Neural cell (in vitro differentiated cells): Measurements from ENCODE around the gene TTC9B. TPM values are rescaled to one million over a fixed set of nuclear protein-coding genes. Genes with fewer than 3 reads are reported as not detected.

ENCODE experiments used
- H2AFZ ChIP-seq: fragments of 200-600, 300-800 bp; sonication (generic), shearing (Covaris generic); 2 replicates; pipeline ENCODE4 v1.6.0; 2014; ENCODE audit warnings: low read depth, mild to moderate bottlenecking, antibody characterized with exemption, low read length, moderate library complexity
- H3F3A ChIP-seq: fragments of 200-600 bp; shearing (Covaris generic); 2 replicates; pipeline ENCODE4 v1.6.1; 2016; ENCODE audit warnings: mild to moderate bottlenecking, moderate library complexity, mixed read lengths, antibody characterized with exemption, low read length; ENCODE audit not compliant: insufficient read depth, poor library complexity, severe bottlenecking
- H3K27ac ChIP-seq: fragments of 200-600, 300-800 bp; sonication (generic), shearing (Covaris generic); 2 replicates; pipeline ENCODE4 v1.5.1; 2014; ENCODE audit warnings: mild to moderate bottlenecking, low read length, moderate library complexity
- H3K27me3 ChIP-seq: fragments of 300-800, 200-600 bp; sonication (generic), shearing (Covaris generic); 2 replicates; pipeline ENCODE4 v1.6.0; 2014; ENCODE audit warnings: mild to moderate bottlenecking, low read depth, low read length, moderate library complexity; ENCODE audit not compliant: insufficient read depth
- H3K36me3 ChIP-seq: fragments of 300-800, 200-600 bp; sonication (generic), shearing (Covaris generic); 2 replicates; pipeline ENCODE4 v1.5.1; 2014; ENCODE audit warnings: mild to moderate bottlenecking, antibody characterized with exemption, low read length, moderate library complexity; ENCODE audit not compliant: insufficient read depth
- H3K4me2 ChIP-seq: fragments of 300-800, 200-600 bp; sonication (generic), shearing (Covaris generic); 2 replicates; pipeline ENCODE4 v1.6.0; 2014; ENCODE audit warnings: mild to moderate bottlenecking, low read length
- H3K4me3 ChIP-seq: fragments of 300-800, 200-600 bp; sonication (generic), shearing (Covaris generic); 2 replicates; pipeline ENCODE4 v1.5.1; 2014; ENCODE audit warnings: mild to moderate bottlenecking, low read length, moderate library complexity
- H3K79me2 ChIP-seq: fragments of 200-600 bp; shearing (Covaris generic); replicated peaks from 2 replicates; pipeline ENCODE4 v1.6.0; 2014; ENCODE audit warnings: mild to moderate bottlenecking, low read length, moderate library complexity; ENCODE audit not compliant: insufficient read depth
- H3K9ac ChIP-seq: fragments of 300-800, 200-600 bp; sonication (generic), shearing (Covaris generic); 2 replicates; pipeline ENCODE4 v1.6.1; 2016; ENCODE audit warnings: mild to moderate bottlenecking, low read length, mixed read lengths
- H3K9me2 ChIP-seq: fragments of 200-600 bp; shearing (Covaris generic); 2 replicates; pipeline ENCODE4 v1.6.1; 2016; ENCODE audit warnings: mild to moderate bottlenecking, low read length, mixed read lengths; ENCODE audit not compliant: insufficient read depth
- H3K9me3 ChIP-seq: fragments of 200-600, 300-800 bp; sonication (generic), shearing (Covaris generic); 2 replicates; pipeline ENCODE4 v1.6.1; 2016; ENCODE audit warnings: mild to moderate bottlenecking, mixed run types, low read length, moderate library complexity, mixed read lengths
- H4K20me1 ChIP-seq: fragments of 200-600 bp; shearing (Covaris generic); 2 replicates; pipeline ENCODE4 v1.6.1; 2016; ENCODE audit warnings: mild to moderate bottlenecking, mixed run types; ENCODE audit not compliant: insufficient read depth
- EP300 ChIP-seq: fragments of 450-650 bp; conservative IDR thresholded peaks from 2 replicates; pipeline ENCODE4 v1.6.1; 2014; ENCODE audit warnings: antibody characterized with exemption, mild to moderate bottlenecking, moderate library complexity; ENCODE audit not compliant: poor library complexity, severe bottlenecking
- EZH2 ChIP-seq: fragments of 200-600, 300-800 bp; shearing (Covaris generic), sonication (generic); IDR thresholded peaks from 2 replicates; pipeline ENCODE4 v1.6.1; 2014; ENCODE audit warnings: antibody characterized with exemption, low read length, borderline replicate concordance, mild to moderate bottlenecking; ENCODE audit not compliant: insufficient read depth, poor library complexity, severe bottlenecking
- MXI1 ChIP-seq: fragments of 450-650 bp; conservative IDR thresholded peaks from 2 replicates; pipeline ENCODE4 v1.6.1; 2014; ENCODE audit warnings: antibody characterized with exemption, mild to moderate bottlenecking; ENCODE audit not compliant: poor library complexity, severe bottlenecking
- POLR2AphosphoS5 ChIP-seq: IDR thresholded peaks from 2 replicates; pipeline ENCODE4 v1.6.1; 2012
- RAD21 ChIP-seq: fragments of 450-650 bp; conservative IDR thresholded peaks from 2 replicates; pipeline ENCODE4 v1.6.1; 2014; ENCODE audit warnings: antibody characterized with exemption, mild to moderate bottlenecking, moderate library complexity
- SMC3 ChIP-seq: fragments of 450-650 bp; conservative IDR thresholded peaks from 2 replicates; pipeline ENCODE4 v1.6.1; 2014; ENCODE audit warnings: antibody characterized with exemption, mild to moderate bottlenecking, moderate library complexity; ENCODE audit not compliant: poor library complexity
- TAF1 ChIP-seq: IDR thresholded peaks from 2 replicates; pipeline ENCODE4 v1.6.1; 2012; ENCODE audit warnings: low read depth
- polyA plus RNA-seq: library from polyadenylated mRNA; depleted of rRNA; stranded (reverse); fragments of >200 nt; gene quantifications from 2 replicates; pipeline ENCODE4 v1.2.3, GENCODE V29; 2014
- TF ChIP-seq, protein P1 (sequence below): IDR thresholded peaks from 2 replicates; pipeline ENCODE4 v1.6.1; 2012; ENCODE audit warnings: borderline replicate concordance
- TF ChIP-seq, protein P2 (sequence below): fragments of 450-650 bp; IDR thresholded peaks from 2 replicates; pipeline ENCODE4 v1.5.1; 2014; ENCODE audit warnings: antibody characterized with exemption, mild to moderate bottlenecking, moderate library complexity; ENCODE audit not compliant: poor library complexity, severe bottlenecking

TTC9B gene
- polyA plus RNA-seq, 1 donor from 2014 or later: 111 TPM

DNA sequence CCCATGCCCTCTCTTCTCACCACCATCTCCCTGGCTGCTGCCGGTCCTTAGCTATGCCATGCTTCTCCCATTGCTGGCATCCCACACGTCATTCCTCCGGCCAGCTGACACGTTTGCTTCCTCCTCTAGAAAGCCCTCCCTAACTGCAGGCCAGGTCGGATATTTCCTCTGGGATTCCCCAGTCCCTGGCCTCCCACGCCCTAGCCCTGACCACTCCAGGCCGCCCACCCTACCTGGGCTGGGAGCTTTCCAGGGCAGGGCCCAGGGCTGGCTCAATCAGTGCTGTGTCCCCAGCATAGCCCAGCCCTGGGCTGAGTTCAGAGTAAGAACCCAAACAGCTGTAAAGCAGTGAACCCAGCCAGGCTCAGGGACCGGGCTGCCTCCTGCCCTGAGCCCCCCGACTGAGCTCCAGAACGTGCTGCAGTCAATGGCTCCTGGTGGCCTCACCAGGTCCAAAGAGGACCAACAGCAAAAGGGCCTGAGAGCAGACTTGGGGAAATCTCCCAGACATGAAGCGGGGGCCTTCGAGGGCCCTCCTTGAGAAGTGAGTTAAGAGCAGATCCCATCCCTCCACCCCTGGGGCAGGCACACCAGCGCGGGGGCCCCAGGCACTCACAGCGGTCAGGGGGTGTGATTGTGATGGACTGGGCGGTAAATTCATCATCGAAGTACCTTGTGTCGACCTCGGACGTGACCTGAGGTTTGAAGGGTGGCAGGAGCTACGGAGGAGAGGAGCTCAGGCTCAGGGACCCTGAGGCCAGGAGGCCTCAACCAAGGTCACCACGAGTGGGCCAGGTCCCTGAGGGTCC lies 16.4 kb upstream of the TTC9B start:
- Histone ChIP-seq H3K79me2 (no peaks in the 10 kb centered on the region), H3K9me3 (no peaks in the 10 kb centered on the region), H3K36me3 (no peaks in the 10 kb centered on the region), H4K20me1 (no peaks in the 10 kb centered on the region), H3F3A (no peaks in the 10 kb centered on the region), H3K27me3 (no peaks in the 10 kb centered on the region), H3K9me2 (no peaks in the 10 kb centered on the region), H2AFZ (no peak overlapping the region), H3K4me2 (no peak overlapping the region), H3K9ac (no peak overlapping the region), H3K27ac (no peak overlapping the region), H3K4me3 (no peak overlapping the region)
- no peak for TF ChIP-seq RAD21
- no peak for TF ChIP-seq MXI1
- no peak for TF ChIP-seq EZH2
- TF ChIP-seq SMC3: no peak
- TF ChIP-seq, protein P1, sequence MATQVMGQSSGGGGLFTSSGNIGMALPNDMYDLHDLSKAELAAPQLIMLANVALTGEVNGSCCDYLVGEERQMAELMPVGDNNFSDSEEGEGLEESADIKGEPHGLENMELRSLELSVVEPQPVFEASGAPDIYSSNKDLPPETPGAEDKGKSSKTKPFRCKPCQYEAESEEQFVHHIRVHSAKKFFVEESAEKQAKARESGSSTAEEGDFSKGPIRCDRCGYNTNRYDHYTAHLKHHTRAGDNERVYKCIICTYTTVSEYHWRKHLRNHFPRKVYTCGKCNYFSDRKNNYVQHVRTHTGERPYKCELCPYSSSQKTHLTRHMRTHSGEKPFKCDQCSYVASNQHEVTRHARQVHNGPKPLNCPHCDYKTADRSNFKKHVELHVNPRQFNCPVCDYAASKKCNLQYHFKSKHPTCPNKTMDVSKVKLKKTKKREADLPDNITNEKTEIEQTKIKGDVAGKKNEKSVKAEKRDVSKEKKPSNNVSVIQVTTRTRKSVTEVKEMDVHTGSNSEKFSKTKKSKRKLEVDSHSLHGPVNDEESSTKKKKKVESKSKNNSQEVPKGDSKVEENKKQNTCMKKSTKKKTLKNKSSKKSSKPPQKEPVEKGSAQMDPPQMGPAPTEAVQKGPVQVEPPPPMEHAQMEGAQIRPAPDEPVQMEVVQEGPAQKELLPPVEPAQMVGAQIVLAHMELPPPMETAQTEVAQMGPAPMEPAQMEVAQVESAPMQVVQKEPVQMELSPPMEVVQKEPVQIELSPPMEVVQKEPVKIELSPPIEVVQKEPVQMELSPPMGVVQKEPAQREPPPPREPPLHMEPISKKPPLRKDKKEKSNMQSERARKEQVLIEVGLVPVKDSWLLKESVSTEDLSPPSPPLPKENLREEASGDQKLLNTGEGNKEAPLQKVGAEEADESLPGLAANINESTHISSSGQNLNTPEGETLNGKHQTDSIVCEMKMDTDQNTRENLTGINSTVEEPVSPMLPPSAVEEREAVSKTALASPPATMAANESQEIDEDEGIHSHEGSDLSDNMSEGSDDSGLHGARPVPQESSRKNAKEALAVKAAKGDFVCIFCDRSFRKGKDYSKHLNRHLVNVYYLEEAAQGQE: no peak
- TF ChIP-seq TAF1: no peak
- TF ChIP-seq EP300: no peak
- TF ChIP-seq POLR2AphosphoS5: no peak
- TF ChIP-seq, protein P2, sequence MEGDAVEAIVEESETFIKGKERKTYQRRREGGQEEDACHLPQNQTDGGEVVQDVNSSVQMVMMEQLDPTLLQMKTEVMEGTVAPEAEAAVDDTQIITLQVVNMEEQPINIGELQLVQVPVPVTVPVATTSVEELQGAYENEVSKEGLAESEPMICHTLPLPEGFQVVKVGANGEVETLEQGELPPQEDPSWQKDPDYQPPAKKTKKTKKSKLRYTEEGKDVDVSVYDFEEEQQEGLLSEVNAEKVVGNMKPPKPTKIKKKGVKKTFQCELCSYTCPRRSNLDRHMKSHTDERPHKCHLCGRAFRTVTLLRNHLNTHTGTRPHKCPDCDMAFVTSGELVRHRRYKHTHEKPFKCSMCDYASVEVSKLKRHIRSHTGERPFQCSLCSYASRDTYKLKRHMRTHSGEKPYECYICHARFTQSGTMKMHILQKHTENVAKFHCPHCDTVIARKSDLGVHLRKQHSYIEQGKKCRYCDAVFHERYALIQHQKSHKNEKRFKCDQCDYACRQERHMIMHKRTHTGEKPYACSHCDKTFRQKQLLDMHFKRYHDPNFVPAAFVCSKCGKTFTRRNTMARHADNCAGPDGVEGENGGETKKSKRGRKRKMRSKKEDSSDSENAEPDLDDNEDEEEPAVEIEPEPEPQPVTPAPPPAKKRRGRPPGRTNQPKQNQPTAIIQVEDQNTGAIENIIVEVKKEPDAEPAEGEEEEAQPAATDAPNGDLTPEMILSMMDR: no peak

DNA sequence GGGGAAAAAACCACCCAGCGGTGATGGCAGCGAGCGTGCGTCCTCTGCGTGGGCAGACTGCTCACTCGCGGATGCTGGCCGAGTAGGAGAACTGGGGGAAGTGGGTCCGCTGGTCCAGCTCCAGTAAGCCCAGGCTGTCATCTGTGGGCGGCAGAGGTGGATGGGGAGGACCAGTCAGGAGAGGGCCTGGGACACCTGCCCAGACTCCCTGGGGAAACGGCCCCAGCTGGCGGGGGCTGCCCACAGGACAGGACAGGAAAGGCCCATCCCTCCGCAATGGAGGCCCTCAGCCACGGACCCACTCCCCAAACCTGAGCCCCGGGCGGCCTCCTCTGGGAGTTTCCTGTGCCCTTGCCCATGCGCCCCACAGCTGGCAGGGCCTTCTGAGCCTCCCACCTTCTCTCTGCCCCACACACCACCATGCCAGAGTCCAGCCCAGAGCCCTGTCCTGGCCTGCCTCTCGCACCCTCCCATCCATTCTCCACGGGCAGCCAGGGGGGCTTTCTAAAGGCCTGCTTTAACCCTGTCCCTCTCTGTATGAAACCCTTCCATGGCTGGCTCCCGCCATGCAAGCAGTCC lies 15.7 kb upstream of the TTC9B start:
- Histone ChIP-seq H3K9me3 (no peaks in the 10 kb centered on the region), H3K4me2 (no peak overlapping the region), H4K20me1 (no peaks in the 10 kb centered on the region), H3K36me3 (no peaks in the 10 kb centered on the region), H3K27me3 (no peaks in the 10 kb centered on the region), H2AFZ (no peak overlapping the region), H3F3A (no peaks in the 10 kb centered on the region), H3K27ac (no peak overlapping the region), H3K9me2 (no peaks in the 10 kb centered on the region), H3K4me3 (no peak overlapping the region), H3K79me2 (no peaks in the 10 kb centered on the region), H3K9ac (no peak overlapping the region)
- TF ChIP-seq MXI1 (no peak), TAF1 (no peak), EZH2 (no peak), POLR2AphosphoS5 (no peak), RAD21 (no peak), EP300 (no peak), SMC3 (no peak)
- TF ChIP-seq, protein P1: no peak
- TF ChIP-seq, protein P2: no peak
